Measurements from ENCODE around the gene SHH.

The SHH gene

DNA sequence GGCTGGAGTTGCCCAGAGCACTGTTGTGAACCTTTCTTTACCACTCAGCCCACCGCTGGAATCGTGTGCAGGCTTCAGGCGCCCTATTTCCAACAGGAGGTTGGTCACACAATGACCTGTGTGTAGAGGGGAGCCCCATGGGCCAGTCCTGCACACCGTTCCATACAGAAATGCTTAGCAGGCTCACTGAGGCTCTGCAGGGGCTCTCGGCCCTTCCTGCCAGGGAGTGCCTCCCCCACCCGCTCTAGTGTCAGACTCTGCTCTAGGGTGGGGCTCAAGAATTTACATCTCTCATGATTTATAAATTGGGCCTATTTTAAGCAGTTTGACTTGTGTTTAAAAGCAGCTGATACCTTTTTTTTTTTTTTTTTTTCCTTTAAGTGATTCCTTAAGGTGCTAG lies 42.0 kb downstream of the SHH start (continued):
- no peak for TF ChIP-seq ZNF600 (tag by site-specific recombination; IDR thresholded peaks at IDR 0.05)

DNA sequence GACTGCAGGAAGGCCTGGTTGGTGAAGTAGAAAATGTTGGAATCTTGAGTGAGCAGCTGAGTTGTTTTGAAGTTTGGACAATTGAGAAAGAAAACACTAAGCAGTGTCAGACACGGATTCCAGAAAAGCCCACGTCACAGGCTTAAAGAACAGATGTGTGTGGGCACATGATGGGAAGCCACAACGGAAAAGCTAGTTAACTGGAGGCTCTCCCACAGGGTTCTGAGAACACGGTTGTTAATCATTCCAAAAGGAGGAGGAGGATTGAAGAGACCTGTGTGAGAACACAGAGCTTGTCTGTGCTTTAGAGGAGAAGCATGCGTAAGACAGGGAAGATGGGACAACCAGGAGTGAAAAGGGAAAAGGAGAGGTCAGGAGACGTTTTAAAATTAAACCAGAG lies 42.6 kb downstream of the SHH start:
- no peaks in the 10 kb centered on the region for H3K9me3 ChIP-seq (ENCODE audit: control insufficient read depth, insufficient read depth, low read depth, low read length)
- POLR2A ChIA-PET, result no interaction called here
- no peak overlapping the region for H3K4me3 ChIP-seq (ENCODE audit: low read depth, low read length)
- H3K36me3 ChIP-seq (ENCODE audit: control insufficient read depth in 2 of 2, insufficient read depth in 1 of 2, low read length in 2 of 2), result peaks cover 0 to 87% of the 10 kb centered on the region in 2 experiments; a peak in 2 of 3 replicates
- H3K27ac ChIP-seq (ENCODE audit: extremely low read depth, low read depth, low read length), result no peak overlapping the region
- no peaks in the 10 kb centered on the region for H3K4me1 ChIP-seq (ENCODE audit: control insufficient read depth, insufficient read depth, low read length)
- TF ChIP-seq ZNF169 (tag by site-specific recombination; IDR thresholded peaks at IDR 0.05) (no peak), ZNF112 (tag by site-specific recombination; IDR thresholded peaks at IDR 0.05) (no peak), EGR2 (tag by site-specific recombination; IDR thresholded peaks at IDR 0.05; ENCODE audit: low read depth) (peak; percentile 39; the same call in 1 of the 2 replicates)
- CTCF ChIA-PET, result interaction anchor here (0.5 to 1.3 kb wide), 3 partner anchors 171 to 506 kb away, joined by 3 to 6 read pairs (median 5); no protein-coding TSS in a partner anchor

GRCh38 chr7:155766966-155767916 lies 45.0 kb downstream of the SHH start:
- H3K27ac ChIP-seq (ENCODE audit: extremely low read depth, low read depth, low read length), result no peak overlapping the region
- no peak for TF ChIP-seq ZNF792 (tag by site-specific recombination; IDR thresholded peaks at IDR 0.05)
- no peak for TF ChIP-seq ZFHX2 (tag by site-specific recombination; conservative IDR thresholded peaks at IDR 0.05)
- TF ChIP-seq ZNF155 (tag by site-specific recombination; IDR thresholded peaks at IDR 0.05), result no peak
- TF ChIP-seq ZSCAN16 (tag by site-specific recombination; IDR thresholded peaks at IDR 0.05), result no peak
- TF ChIP-seq KLF9 (tag by site-specific recombination; IDR thresholded peaks at IDR 0.05; ENCODE audit: low read depth), result no peak
- TF ChIP-seq, protein P1, sequence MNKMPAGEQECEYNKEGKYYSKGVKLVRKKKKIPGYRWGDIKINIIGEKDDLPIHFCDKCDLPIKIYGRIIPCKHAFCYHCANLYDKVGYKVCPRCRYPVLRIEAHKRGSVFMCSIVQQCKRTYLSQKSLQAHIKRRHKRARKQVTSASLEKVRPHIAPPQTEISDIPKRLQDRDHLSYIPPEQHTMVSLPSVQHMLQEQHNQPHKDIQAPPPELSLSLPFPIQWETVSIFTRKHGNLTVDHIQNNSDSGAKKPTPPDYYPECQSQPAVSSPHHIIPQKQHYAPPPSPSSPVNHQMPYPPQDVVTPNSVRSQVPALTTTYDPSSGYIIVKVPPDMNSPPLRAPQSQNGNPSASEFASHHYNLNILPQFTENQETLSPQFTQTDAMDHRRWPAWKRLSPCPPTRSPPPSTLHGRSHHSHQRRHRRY (tag by site-specific recombination; IDR thresholded peaks at IDR 0.05), result no peak
- TF ChIP-seq ZFP3 (tag by site-specific recombination; IDR thresholded peaks at IDR 0.05; ENCODE audit: low read depth), result no peak
- TF ChIP-seq ZNF23 (tag by site-specific recombination; IDR thresholded peaks at IDR 0.05; ENCODE audit: borderline replicate concordance), result no peak
- no peak for TF ChIP-seq KLF10 (tag by site-specific recombination; IDR thresholded peaks at IDR 0.05)
- no peak for TF ChIP-seq INSM2 (tag by site-specific recombination; IDR thresholded peaks at IDR 0.05)
- no peak for TF ChIP-seq ZNF132 (tag by site-specific recombination; IDR thresholded peaks at IDR 0.05; ENCODE audit: borderline replicate concordance)
- CTCF ChIA-PET, result interaction anchor here (0.6 to 2.8 kb wide), 17 partner anchors 10 to 973 kb away, joined by 3 to 26 read pairs (median 3); no protein-coding TSS in a partner anchor
- POLR2A ChIA-PET, result no interaction called here
- no peak overlapping the region for H3K4me3 ChIP-seq (ENCODE audit: low read depth, low read length)
- no peaks in the 10 kb centered on the region for H3K9me3 ChIP-seq (ENCODE audit: control insufficient read depth, insufficient read depth, low read depth, low read length)
- no peaks in the 10 kb centered on the region for H3K4me1 ChIP-seq (ENCODE audit: control insufficient read depth, insufficient read depth, low read length)
- peaks cover 0 to 91% of the 10 kb centered on the region in 2 experiments; a peak in 1 of 3 replicates for H3K36me3 ChIP-seq (ENCODE audit: control insufficient read depth in 2 of 2, insufficient read depth in 1 of 2, low read length in 2 of 2)

DNA sequence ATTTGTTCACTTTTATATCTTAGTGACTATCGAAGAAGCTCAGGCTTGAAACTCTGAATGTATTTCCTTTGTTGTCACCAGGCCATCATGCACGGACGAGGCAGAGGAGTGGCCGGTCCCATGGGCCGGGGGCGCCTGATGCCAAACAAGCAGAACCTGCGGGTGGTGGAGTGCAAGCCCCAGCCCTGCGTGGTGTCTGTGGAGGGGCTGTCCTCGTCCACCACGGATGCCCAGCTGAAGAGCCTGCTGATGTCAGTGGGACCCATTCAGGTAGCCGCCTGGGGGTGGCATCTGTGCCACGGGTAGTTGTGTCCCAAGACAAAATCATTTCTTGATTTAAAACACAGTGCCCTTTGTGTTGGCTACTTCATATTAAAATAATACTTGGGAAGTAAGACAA lies 45.9 kb downstream of the SHH start:
- H3K9me3 ChIP-seq (ENCODE audit: control insufficient read depth, insufficient read depth, low read depth, low read length), result no peaks in the 10 kb centered on the region
- H3K4me3 ChIP-seq (ENCODE audit: low read depth, low read length), result no peak overlapping the region
- POLR2A ChIA-PET, result no interaction called here
- no peak overlapping the region for H3K27ac ChIP-seq (ENCODE audit: extremely low read depth, low read depth, low read length)
- H3K4me1 ChIP-seq (ENCODE audit: control insufficient read depth, insufficient read depth, low read length), result no peaks in the 10 kb centered on the region
- CTCF ChIA-PET, result interaction anchor here (0.8 to 2.8 kb wide), 8 partner anchors 9 to 839 kb away, joined by 3 to 26 read pairs (median 4); no protein-coding TSS in a partner anchor
- peaks cover 0 to 88% of the 10 kb centered on the region in 2 experiments; a peak in 1 of 3 replicates for H3K36me3 ChIP-seq (ENCODE audit: control insufficient read depth in 2 of 2, insufficient read depth in 1 of 2, low read length in 2 of 2)
- TF ChIP-seq RBAK (tag by site-specific recombination; IDR thresholded peaks at IDR 0.05) (no peak), ZNF174 (tag by site-specific recombination; IDR thresholded peaks at IDR 0.05) (no peak), ZBTB1 (tag by site-specific recombination; IDR thresholded peaks at IDR 0.05) (no peak), PRDM4 (tag by site-specific recombination; IDR thresholded peaks at IDR 0.05) (no peak), ZBTB44 (tag by site-specific recombination; IDR thresholded peaks at IDR 0.05) (no peak), ZSCAN4 (tag by site-specific recombination; IDR thresholded peaks at IDR 0.05) (no peak)
